HepG2 (cell line): ENCODE measurements around the gene LIME1. TPM values are rescaled to one million over a fixed set of nuclear protein-coding genes. Genes with fewer than 3 reads are reported as not detected.

Experiments used
- ATF7-NPFF ChIP-seq: sonication (generic); formaldehyde crosslinking; IDR thresholded peaks from 2 replicates; pipeline ENCODE4 v1.8.1; 2023; ENCODE audit warnings: mild to moderate bottlenecking, low read depth, missing genetic modification reagents, moderate library complexity
- ATRX ChIP-seq: sonication (generic); formaldehyde crosslinking; IDR thresholded peaks from 2 replicates; pipeline ENCODE4 v1.4.0; 2020; ENCODE audit warnings: missing genetic modification reagents, borderline replicate concordance
- BRCA1 ChIP-seq: sonication (generic); formaldehyde crosslinking; IDR thresholded peaks from 2 replicates; pipeline ENCODE4 v1.4.0; 2020; ENCODE audit warnings: missing genetic modification reagents
- CC2D1A ChIP-seq: sonication (generic); formaldehyde crosslinking; IDR thresholded peaks from 2 replicates; pipeline ENCODE4 v1.8.1; 2023; ENCODE audit warnings: mild to moderate bottlenecking, missing genetic modification reagents
- DNMT3B ChIP-seq: conservative IDR thresholded peaks from 2 replicates; pipeline ENCODE4 v1.6.1; 2016; ENCODE audit warnings: missing biosample characterization, control low read depth
- HCFC1 ChIP-seq: fragments of 150-350 bp; IDR thresholded peaks from 2 replicates; pipeline ENCODE4 v1.6.1; 2014; ENCODE audit warnings: low read depth, low read length
- HNF1B ChIP-seq: sonication (generic); formaldehyde crosslinking; IDR thresholded peaks from 2 replicates; pipeline ENCODE4 v1.5.1; 2020; ENCODE audit warnings: mild to moderate bottlenecking, moderate library complexity, missing genetic modification reagents
- HNF4G ChIP-seq, 2 experiments: sonication (generic) in 1 of 2; formaldehyde crosslinking in 1 of 2; IDR thresholded peaks; 2 replicates each; pipeline versions ENCODE4 v1.4.0 to v1.6.1; 2011 to 2020; ENCODE audit warnings: borderline replicate concordance in 2 of 2, low read depth in 2 of 2, mild to moderate bottlenecking in 2 of 2, low read length in 1 of 2, missing genetic modification reagents in 1 of 2, moderate library complexity in 1 of 2
- IKZF4 ChIP-seq: sonication (generic); formaldehyde crosslinking; IDR thresholded peaks from 2 replicates; pipeline ENCODE4 v1.5.1; 2020; ENCODE audit warnings: borderline replicate concordance, mild to moderate bottlenecking, low read depth, missing genetic modification reagents; ENCODE audit errors: not compliant biosample characterization
- ISX ChIP-seq: sonication (generic); formaldehyde crosslinking; conservative IDR thresholded peaks from 2 replicates; pipeline ENCODE4 v1.5.0; 2020; ENCODE audit warnings: missing genetic modification reagents
- MLLT10 ChIP-seq: sonication (generic); formaldehyde crosslinking; IDR thresholded peaks from 2 replicates; pipeline ENCODE4 v1.4.0; 2020; ENCODE audit warnings: missing genetic modification reagents
- NONO ChIP-seq, 2 experiments: fragments of 450-650 bp in 1 of 2; sonication (generic) in 1 of 2; formaldehyde crosslinking in 1 of 2; IDR thresholded peaks in 1 of 2; conservative IDR thresholded peaks in 1 of 2; 2 replicates each; pipeline versions ENCODE4 v1.6.1 to v1.8.0; 2017 to 2022; ENCODE audit warnings: mild to moderate bottlenecking in 1 of 2, missing genetic modification reagents in 1 of 2, moderate library complexity in 1 of 2
- NRL ChIP-seq: sonication (generic); formaldehyde crosslinking; IDR thresholded peaks from 2 replicates; pipeline ENCODE4 v1.5.0; 2020; ENCODE audit warnings: missing genetic modification reagents, mild to moderate bottlenecking, moderate library complexity, borderline replicate concordance
- STAT6 ChIP-seq: sonication (generic); formaldehyde crosslinking; IDR thresholded peaks from 2 replicates; pipeline ENCODE4 v1.4.0; 2020; ENCODE audit warnings: missing genetic modification reagents, mild to moderate bottlenecking, borderline replicate concordance
- THYN1 ChIP-seq: sonication (generic); formaldehyde crosslinking; IDR thresholded peaks from 2 replicates; pipeline ENCODE4 v1.8.1; 2023; ENCODE audit warnings: low read depth, mild to moderate bottlenecking, moderate library complexity, missing genetic modification reagents, borderline replicate concordance
- TP53 ChIP-seq: sonication (generic); formaldehyde crosslinking; conservative IDR thresholded peaks from 2 replicates; pipeline ENCODE4 v1.4.0; 2020; ENCODE audit warnings: missing genetic modification reagents
- ZBTB37 ChIP-seq: sonication (generic); formaldehyde crosslinking; IDR thresholded peaks from 2 replicates; pipeline ENCODE4 v1.4.0; 2020; ENCODE audit warnings: mild to moderate bottlenecking, missing genetic modification reagents
- ZGPAT ChIP-seq: IDR thresholded peaks from 2 replicates; pipeline ENCODE4 v1.6.1; 2016; ENCODE audit warnings: mild to moderate bottlenecking
- ZNF296 ChIP-seq: sonication (generic); formaldehyde crosslinking; conservative IDR thresholded peaks from 2 replicates; pipeline ENCODE4 v1.5.0; 2020; ENCODE audit warnings: mild to moderate bottlenecking, missing genetic modification reagents
- ZNF891 ChIP-seq: sonication (generic); formaldehyde crosslinking; IDR thresholded peaks from 2 replicates; pipeline ENCODE4 v1.5.0; 2020; ENCODE audit warnings: mild to moderate bottlenecking, missing genetic modification reagents
- polyA plus RNA-seq, 8 experiments: library from polyadenylated mRNA; depleted of rRNA in 3 of 8; stranded (reverse) in 7 of 8; unstranded in 1 of 8; fragments of >200 nt; fragmentation: Illumina TruSeq in 4 of 8; extraction: Trizol in 4 of 8; gene quantifications; 2 replicates each; pipeline versions ENCODE4 v1.2.1 to v1.2.3, GENCODE V29; 2011 to 2016; ENCODE audit warnings: low read depth in 4 of 8, missing spikeins in 1 of 8, mixed read lengths in 1 of 8; ENCODE audit not compliant: insufficient read depth in 1 of 8
- total RNA-seq, 5 experiments: library from RNA; depleted of rRNA; stranded (reverse); fragments of >200 nt; fragmentation: Illumina TruSeq; extraction: Trizol; gene quantifications; 2 replicates each; pipeline ENCODE4 v1.2.3, GENCODE V29; 2016; ENCODE audit warnings: low read depth in 1 of 5

LIME1 gene
- total and polyA plus RNA-seq, 2 of the 13 experiments (the other 11 are each of a cell fraction or from before 2014, with no cell fraction given) = 13.0 to 61.5 TPM

- TF ChIP-seq NONO (IDR thresholded peaks at IDR 0.05) (no peak), NONO (CRISPR knock-in tag; conservative IDR thresholded peaks at IDR 0.05) (peak; percentile 98), STAT6 (CRISPR knock-in tag) (no peak; the same call in 1 of the 2 replicates), ZBTB37 (CRISPR knock-in tag) (no peak), TP53 (CRISPR knock-in tag) (peak; percentile 90), BRCA1 (peak; percentile 86; the same call in 1 of the 2 replicates), HNF1B (CRISPR knock-in tag) (peak; percentile 98), IKZF4 (CRISPR knock-in tag) (no peak), THYN1 (CRISPR knock-in tag) (no peak), HCFC1 (no peak), DNMT3B (CRISPR knock-in tag) (no peak), ZNF296 (CRISPR knock-in tag) (peak; percentile 82), ZGPAT (CRISPR knock-in tag) (peak; percentile 97), NRL (CRISPR knock-in tag) (no peak), ISX (CRISPR knock-in tag) (0 out of 2 replicates have a peak, but pooled peaks have one; percentile 63), MLLT10 (0 out of 2 replicates have a peak, but pooled peaks have one; percentile 79), ZNF891 (peak; percentile 82), HNF4G (IDR thresholded peaks at IDR 0.05; ENCODE audit: borderline replicate concordance, low read depth, low read length) (peak; percentile 96), HNF4G (CRISPR knock-in tag; IDR thresholded peaks at IDR 0.05; ENCODE audit: borderline replicate concordance, low read depth) (peak; percentile 96), ATRX (no peak), ATF7-NPFF (CRISPR knock-in tag) (peak; percentile 97), CC2D1A (CRISPR knock-in tag) (no peak)
These were observed 2.9 kb downstream of the LIME1 start, which contains the start of gene SLC2A4RG (continued) for GRCh38 chr20:63739130-63740069.
